ENCODE results near the gene EPHA1. TPM values are rescaled to one million over a fixed set of nuclear protein-coding genes. Genes with fewer than 3 reads are reported as not detected.

The EPHA1 gene
- total RNA-seq, 1 experiment from 2014 or later: 1.2 TPM

- Histone ChIP-seq H3K36me3 (ENCODE audit: insufficient read depth, low read length, poor library complexity, severe bottlenecking) (no peaks in the 10 kb centered on the region), H3K4me3 (ENCODE audit: low read depth, low read length, poor library complexity, severe bottlenecking) (no peak overlapping the region), H3K27ac (ENCODE audit: low read depth, low read length, poor library complexity, severe bottlenecking) (no peak overlapping the region), H3K9me3 (ENCODE audit: low read depth, low read length, poor library complexity, severe bottlenecking) (no peaks in the 10 kb centered on the region), H3K27me3 (replicated peaks; ENCODE audit: insufficient read depth, low read depth, low read length, poor library complexity) (no peaks in the 10 kb centered on the region), H3K4me1 (ENCODE audit: insufficient read depth, low read length, poor library complexity, severe bottlenecking) (peaks cover 30% of the 10 kb centered on the region)
- intact Hi-C loops (cut with micrococcal nuclease; ENCODE audit: unreplicated experiment): loop anchor here (5.0 kb wide), 1 partner anchor 78 kb away; no protein-coding TSS in a partner anchor
- no TSS peak for BruUV-seq (replicated peaks)
- no peak for DNase-seq (ENCODE audit: low spot score)
- CTCF ChIA-PET: no interaction called here
- POLR2A ChIA-PET (ENCODE audit: low non-redundant PET): interaction anchor here (0.5 to 0.7 kb wide), 2 partner anchors 73 to 85 kb away, joined by 3 read pairs; no protein-coding TSS in a partner anchor
- TF ChIP-seq, protein P1, sequence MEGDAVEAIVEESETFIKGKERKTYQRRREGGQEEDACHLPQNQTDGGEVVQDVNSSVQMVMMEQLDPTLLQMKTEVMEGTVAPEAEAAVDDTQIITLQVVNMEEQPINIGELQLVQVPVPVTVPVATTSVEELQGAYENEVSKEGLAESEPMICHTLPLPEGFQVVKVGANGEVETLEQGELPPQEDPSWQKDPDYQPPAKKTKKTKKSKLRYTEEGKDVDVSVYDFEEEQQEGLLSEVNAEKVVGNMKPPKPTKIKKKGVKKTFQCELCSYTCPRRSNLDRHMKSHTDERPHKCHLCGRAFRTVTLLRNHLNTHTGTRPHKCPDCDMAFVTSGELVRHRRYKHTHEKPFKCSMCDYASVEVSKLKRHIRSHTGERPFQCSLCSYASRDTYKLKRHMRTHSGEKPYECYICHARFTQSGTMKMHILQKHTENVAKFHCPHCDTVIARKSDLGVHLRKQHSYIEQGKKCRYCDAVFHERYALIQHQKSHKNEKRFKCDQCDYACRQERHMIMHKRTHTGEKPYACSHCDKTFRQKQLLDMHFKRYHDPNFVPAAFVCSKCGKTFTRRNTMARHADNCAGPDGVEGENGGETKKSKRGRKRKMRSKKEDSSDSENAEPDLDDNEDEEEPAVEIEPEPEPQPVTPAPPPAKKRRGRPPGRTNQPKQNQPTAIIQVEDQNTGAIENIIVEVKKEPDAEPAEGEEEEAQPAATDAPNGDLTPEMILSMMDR (conservative IDR thresholded peaks at IDR 0.05; ENCODE audit: low read depth, low read length): no peak
- TF ChIP-seq EZH2 (IDR thresholded peaks at IDR 0.05; ENCODE audit: borderline replicate concordance, low read depth, low read length, poor library complexity, severe bottlenecking): no peak
These were observed 33.2 kb downstream of the EPHA1 start for GRCh38 chr7:143375298-143376034.

DNA sequence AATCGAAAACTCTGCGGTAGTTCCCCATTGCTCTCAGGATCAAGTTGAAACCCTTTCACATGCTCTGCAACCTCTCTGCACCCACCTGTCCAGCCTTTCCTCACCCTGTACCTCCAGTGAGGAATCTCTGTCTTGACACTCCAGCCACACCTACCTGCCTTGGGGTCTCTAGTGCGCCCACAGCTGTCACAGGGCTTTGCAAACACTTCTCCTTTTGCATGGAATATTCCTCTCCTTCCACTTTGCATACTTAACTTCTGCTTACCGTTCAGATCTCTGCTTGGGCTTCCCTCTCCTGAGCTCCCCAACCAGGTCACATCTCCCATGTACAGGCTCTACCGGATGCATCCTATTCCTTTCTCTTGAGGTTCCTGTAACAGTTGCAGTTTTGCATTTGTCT, 34.1 kb downstream of the EPHA1 start:
- intact Hi-C loops (cut with micrococcal nuclease; ENCODE audit: unreplicated experiment): no loop called here
- CTCF ChIA-PET: no interaction called here
- BruUV-seq (replicated peaks): no TSS peak
- no peaks in the 10 kb centered on the region for H3K36me3 ChIP-seq (ENCODE audit: insufficient read depth, low read length, poor library complexity, severe bottlenecking)
- peaks cover 25% of the 10 kb centered on the region for H3K4me1 ChIP-seq (ENCODE audit: insufficient read depth, low read length, poor library complexity, severe bottlenecking)
- TF ChIP-seq EZH2 (IDR thresholded peaks at IDR 0.05; ENCODE audit: borderline replicate concordance, low read depth, low read length, poor library complexity, severe bottlenecking): no peak
- TF ChIP-seq, protein P1 (conservative IDR thresholded peaks at IDR 0.05; ENCODE audit: low read depth, low read length): no peak
- H3K27me3 ChIP-seq (replicated peaks; ENCODE audit: insufficient read depth, low read depth, low read length, poor library complexity): no peaks in the 10 kb centered on the region
- no peaks in the 10 kb centered on the region for H3K9me3 ChIP-seq (ENCODE audit: low read depth, low read length, poor library complexity, severe bottlenecking)
- no peak overlapping the region for H3K4me3 ChIP-seq (ENCODE audit: low read depth, low read length, poor library complexity, severe bottlenecking)
- H3K27ac ChIP-seq (ENCODE audit: low read depth, low read length, poor library complexity, severe bottlenecking): no peak overlapping the region
- no peak for DNase-seq (ENCODE audit: low spot score)
- POLR2A ChIA-PET (ENCODE audit: low non-redundant PET): no interaction called here

DNA sequence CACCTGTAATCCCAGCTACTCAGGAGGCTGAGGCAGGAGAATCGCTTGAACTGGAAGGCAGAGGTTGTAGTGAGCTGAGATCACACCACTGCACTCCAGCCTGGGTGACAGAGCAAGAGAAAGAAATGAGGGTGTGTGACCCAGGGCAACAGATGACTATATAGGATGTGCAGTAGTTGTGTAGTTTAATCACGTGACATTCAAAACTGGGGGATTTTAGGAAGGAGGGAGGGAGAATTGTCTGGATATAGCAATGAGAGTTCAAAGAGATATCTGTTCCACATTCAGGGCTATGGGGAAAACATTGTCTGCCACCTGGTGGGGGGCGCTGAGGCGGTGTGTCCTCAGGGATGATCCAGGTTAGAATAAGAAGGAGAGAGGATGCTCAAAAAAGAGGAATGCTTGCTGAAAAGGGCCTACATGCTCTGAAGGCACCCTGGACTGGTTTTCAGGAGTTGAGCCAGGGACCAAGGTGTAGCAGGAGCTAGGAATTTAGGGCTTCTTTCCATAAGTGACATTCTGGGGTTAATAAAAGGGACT, 35.3 kb downstream of the EPHA1 start:
- TF ChIP-seq, protein P1 (conservative IDR thresholded peaks at IDR 0.05; ENCODE audit: low read depth, low read length): no peak
- no peak for TF ChIP-seq EZH2 (IDR thresholded peaks at IDR 0.05; ENCODE audit: borderline replicate concordance, low read depth, low read length, poor library complexity, severe bottlenecking)
- Histone ChIP-seq H3K36me3 (ENCODE audit: insufficient read depth, low read length, poor library complexity, severe bottlenecking) (no peaks in the 10 kb centered on the region), H3K4me3 (ENCODE audit: low read depth, low read length, poor library complexity, severe bottlenecking) (no peak overlapping the region), H3K9me3 (ENCODE audit: low read depth, low read length, poor library complexity, severe bottlenecking) (no peaks in the 10 kb centered on the region), H3K27me3 (replicated peaks; ENCODE audit: insufficient read depth, low read depth, low read length, poor library complexity) (no peaks in the 10 kb centered on the region), H3K4me1 (ENCODE audit: insufficient read depth, low read length, poor library complexity, severe bottlenecking) (peaks cover 12% of the 10 kb centered on the region), H3K27ac (ENCODE audit: low read depth, low read length, poor library complexity, severe bottlenecking) (no peak overlapping the region)
- ChIA-PET POLR2A (ENCODE audit: low non-redundant PET) (no interaction called here), CTCF (no interaction called here)
- intact Hi-C loops (cut with micrococcal nuclease; ENCODE audit: unreplicated experiment): no loop called here
- no TSS peak for BruUV-seq (replicated peaks)
- no peak for DNase-seq (ENCODE audit: low spot score)

All from A673 (cell line).